OCI-LY3 (cell line): ENCODE data around the gene TMEM132C.

ENCODE experiments used
- H2AFZ ChIP-seq: fragments of 200-600, 300-600 bp; shearing (Covaris generic); 2 replicates; pipeline ENCODE4 v1.6.0; 2014; ENCODE audit warnings: antibody characterized with exemption, low read depth, low read length
- H3K27ac ChIP-seq: fragments of 200-600, 300-600 bp; sonication (generic); 2 replicates; pipeline ENCODE4 v1.5.1; 2014; ENCODE audit warnings: mild to moderate bottlenecking, low read length, moderate library complexity, mixed read lengths
- H3K27me3 ChIP-seq: fragments of 200-600, 300-600 bp; sonication (generic); 2 replicates; pipeline ENCODE4 v1.6.1; 2014; ENCODE audit warnings: low read depth, low read length, mixed read lengths
- H3K36me3 ChIP-seq: fragments of 200-600, 300-600 bp; sonication (generic); replicated peaks from 2 replicates; pipeline ENCODE3; 2014; ENCODE audit warnings: low read depth, low read length, mixed read lengths
- H3K4me1 ChIP-seq: fragments of 300-600, 200-600 bp; sonication (generic); 2 replicates; pipeline ENCODE4 v1.6.1; 2014; ENCODE audit warnings: low read length, mixed read lengths
- H3K4me2 ChIP-seq: fragments of 200-600, 300-600 bp; sonication (generic); 2 replicates; pipeline ENCODE4 v1.6.1; 2014; ENCODE audit warnings: low read length, mixed read lengths
- H3K4me3 ChIP-seq: fragments of 300-600, 200-600 bp; sonication (generic); 2 replicates; pipeline ENCODE4 v1.5.1; 2014; ENCODE audit warnings: antibody characterized with exemption, mild to moderate bottlenecking, low read length, moderate library complexity
- H3K79me2 ChIP-seq: fragments of 300-600, 200-600 bp; shearing (Covaris generic); 2 replicates; pipeline ENCODE4 v1.6.1; 2014; ENCODE audit warnings: mild to moderate bottlenecking, low read length, mixed read lengths
- H3K9ac ChIP-seq: fragments of 300-600, 200-600 bp; shearing (Covaris generic); 2 replicates; pipeline ENCODE4 v1.6.0; 2014; ENCODE audit warnings: mild to moderate bottlenecking, low read length, moderate library complexity
- H3K9me3 ChIP-seq: fragments of 200-600, 300-600 bp; shearing (Covaris generic); 2 replicates; pipeline ENCODE4 v1.6.1; 2014; ENCODE audit warnings: low read length, mixed read lengths; ENCODE audit not compliant: insufficient read depth
- H4K20me1 ChIP-seq: fragments of 200-600, 300-600 bp; sonication (generic); 2 replicates; pipeline ENCODE4 v1.6.1; 2016; ENCODE audit warnings: low read length, mixed read lengths; ENCODE audit not compliant: insufficient read depth
- EZH2phosphoT487 ChIP-seq: fragments of 200-600 bp; shearing (Covaris generic); IDR thresholded peaks from 2 replicates; pipeline ENCODE4 v1.6.1; 2018; ENCODE audit warnings: antibody characterized with exemption, mixed run types, low read depth
- TF ChIP-seq, protein P1 (sequence below): fragments of 200-600, 300-600 bp; sonication (generic); IDR thresholded peaks from 2 replicates; pipeline ENCODE4 v1.5.1; 2014; ENCODE audit warnings: antibody characterized with exemption, low read length, low read depth

TMEM132C gene

DNA sequence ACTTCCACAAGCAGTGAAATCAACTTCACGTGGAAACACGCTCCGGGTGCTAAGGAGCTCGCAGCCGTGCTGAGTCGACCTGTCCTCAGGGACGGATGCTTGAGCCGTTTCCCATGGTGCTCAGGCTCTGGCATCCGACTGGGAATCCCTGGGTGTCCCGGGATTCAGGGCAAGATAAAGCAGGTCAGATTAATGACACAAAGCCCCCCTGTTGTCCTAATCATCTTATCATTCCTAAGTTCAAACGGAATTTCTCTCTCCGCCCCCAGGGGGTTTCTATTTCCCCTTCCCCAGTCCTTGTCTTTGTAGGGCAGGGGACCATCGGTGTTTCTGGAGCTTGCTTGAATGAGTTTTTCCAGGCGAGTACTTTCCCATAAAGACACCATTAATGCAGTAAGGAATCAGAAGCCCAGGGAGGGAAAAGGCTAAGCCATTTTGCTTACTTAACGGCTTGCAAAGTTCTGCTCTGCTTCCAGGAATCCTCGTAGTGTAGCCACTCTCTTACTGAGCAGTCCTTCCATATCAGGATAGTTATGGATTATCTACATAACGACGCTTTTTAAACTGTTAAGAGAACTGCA lies 116.5 kb downstream of the TMEM132C start:
- H4K20me1 ChIP-seq, result no peaks in the 10 kb centered on the region
- no peak overlapping the region for H3K9ac ChIP-seq
- no peak overlapping the region for H3K4me3 ChIP-seq
- H3K9me3 ChIP-seq, result no peaks in the 10 kb centered on the region
- no peaks in the 10 kb centered on the region for H3K4me1 ChIP-seq
- no peak overlapping the region for H3K27ac ChIP-seq
- no peak overlapping the region for H2AFZ ChIP-seq
- no peaks in the 10 kb centered on the region for H3K36me3 ChIP-seq
- no peaks in the 10 kb centered on the region for H3K79me2 ChIP-seq
- peaks cover 4% of the 10 kb centered on the region; the same call in 1 of the 2 replicates for H3K27me3 ChIP-seq
- no peak for TF ChIP-seq EZH2phosphoT487
- TF ChIP-seq, protein P1, sequence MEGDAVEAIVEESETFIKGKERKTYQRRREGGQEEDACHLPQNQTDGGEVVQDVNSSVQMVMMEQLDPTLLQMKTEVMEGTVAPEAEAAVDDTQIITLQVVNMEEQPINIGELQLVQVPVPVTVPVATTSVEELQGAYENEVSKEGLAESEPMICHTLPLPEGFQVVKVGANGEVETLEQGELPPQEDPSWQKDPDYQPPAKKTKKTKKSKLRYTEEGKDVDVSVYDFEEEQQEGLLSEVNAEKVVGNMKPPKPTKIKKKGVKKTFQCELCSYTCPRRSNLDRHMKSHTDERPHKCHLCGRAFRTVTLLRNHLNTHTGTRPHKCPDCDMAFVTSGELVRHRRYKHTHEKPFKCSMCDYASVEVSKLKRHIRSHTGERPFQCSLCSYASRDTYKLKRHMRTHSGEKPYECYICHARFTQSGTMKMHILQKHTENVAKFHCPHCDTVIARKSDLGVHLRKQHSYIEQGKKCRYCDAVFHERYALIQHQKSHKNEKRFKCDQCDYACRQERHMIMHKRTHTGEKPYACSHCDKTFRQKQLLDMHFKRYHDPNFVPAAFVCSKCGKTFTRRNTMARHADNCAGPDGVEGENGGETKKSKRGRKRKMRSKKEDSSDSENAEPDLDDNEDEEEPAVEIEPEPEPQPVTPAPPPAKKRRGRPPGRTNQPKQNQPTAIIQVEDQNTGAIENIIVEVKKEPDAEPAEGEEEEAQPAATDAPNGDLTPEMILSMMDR, result no peak
- H3K4me2 ChIP-seq, result no peak overlapping the region

DNA sequence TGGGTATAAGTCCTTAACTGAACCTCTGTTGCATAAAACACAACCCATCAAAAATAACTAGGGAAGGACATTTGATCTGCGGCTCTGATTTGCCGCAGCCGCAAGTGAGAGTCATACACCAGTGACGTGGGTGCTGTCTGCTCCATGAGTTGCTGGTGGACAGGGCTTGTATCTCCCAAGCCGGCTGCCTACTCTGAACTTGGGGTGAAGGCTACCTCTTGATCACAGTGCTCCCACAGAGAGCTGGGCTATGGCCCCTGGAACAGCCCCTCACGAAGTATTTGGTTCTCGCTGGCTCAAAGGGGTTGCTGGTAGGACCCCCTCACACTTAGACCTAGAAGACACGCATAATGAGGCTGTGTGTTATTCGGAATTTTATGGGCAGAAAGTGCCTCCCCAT lies 118.8 kb downstream of the TMEM132C start:
- peaks cover 3% of the 10 kb centered on the region for H3K27me3 ChIP-seq
- no peaks in the 10 kb centered on the region for H3K4me1 ChIP-seq
- no peak overlapping the region for H3K4me2 ChIP-seq
- no peaks in the 10 kb centered on the region for H4K20me1 ChIP-seq
- H2AFZ ChIP-seq, result no peak overlapping the region
- H3K36me3 ChIP-seq, result no peaks in the 10 kb centered on the region
- H3K79me2 ChIP-seq, result no peaks in the 10 kb centered on the region
- no peak overlapping the region for H3K27ac ChIP-seq
- H3K9me3 ChIP-seq, result no peaks in the 10 kb centered on the region
- no peak for TF ChIP-seq EZH2phosphoT487
- H3K4me3 ChIP-seq, result no peak overlapping the region
- H3K9ac ChIP-seq, result no peak overlapping the region

DNA sequence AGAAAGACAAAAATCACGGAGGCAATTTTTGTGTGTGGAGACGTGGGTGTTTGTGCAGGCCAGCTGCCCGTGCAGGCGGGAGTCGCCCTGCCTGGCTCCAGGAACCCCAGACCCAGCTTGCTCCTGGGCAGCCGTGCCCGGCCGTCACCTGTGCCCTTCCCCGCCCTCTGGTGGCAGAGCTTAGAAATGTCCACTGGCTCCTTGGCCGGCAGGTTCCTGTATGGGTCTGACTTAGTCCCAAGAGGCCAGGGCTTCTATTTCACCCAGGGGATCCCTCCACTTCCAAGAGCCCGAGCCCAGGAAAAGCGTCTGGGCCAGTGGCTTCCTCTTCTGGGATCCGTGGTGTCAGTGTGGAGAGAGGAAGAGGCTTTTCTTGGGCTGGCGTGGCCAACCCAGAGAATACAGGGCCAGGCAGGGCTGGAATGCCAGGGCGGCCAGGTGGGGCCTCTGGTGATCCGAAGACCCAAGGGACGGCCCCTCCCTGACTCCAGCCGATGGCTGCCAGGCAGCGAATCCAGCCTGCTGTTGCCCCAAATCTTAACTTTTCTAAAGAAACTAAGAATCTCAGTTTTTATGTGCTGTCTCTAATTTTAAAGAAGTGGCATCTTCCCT lies 120.9 kb downstream of the TMEM132C start:
- TF ChIP-seq, protein P1, result peak; percentile 69
- TF ChIP-seq EZH2phosphoT487, result no peak
- Histone ChIP-seq H3K27ac (no peak overlapping the region), H2AFZ (no peak overlapping the region), H3K4me1 (no peaks in the 10 kb centered on the region), H3K9ac (no peak overlapping the region), H3K36me3 (no peaks in the 10 kb centered on the region), H3K4me3 (no peak overlapping the region), H4K20me1 (no peaks in the 10 kb centered on the region), H3K27me3 (peaks cover 7% of the 10 kb centered on the region), H3K79me2 (no peaks in the 10 kb centered on the region), H3K4me2 (no peak overlapping the region), H3K9me3 (no peaks in the 10 kb centered on the region)

DNA sequence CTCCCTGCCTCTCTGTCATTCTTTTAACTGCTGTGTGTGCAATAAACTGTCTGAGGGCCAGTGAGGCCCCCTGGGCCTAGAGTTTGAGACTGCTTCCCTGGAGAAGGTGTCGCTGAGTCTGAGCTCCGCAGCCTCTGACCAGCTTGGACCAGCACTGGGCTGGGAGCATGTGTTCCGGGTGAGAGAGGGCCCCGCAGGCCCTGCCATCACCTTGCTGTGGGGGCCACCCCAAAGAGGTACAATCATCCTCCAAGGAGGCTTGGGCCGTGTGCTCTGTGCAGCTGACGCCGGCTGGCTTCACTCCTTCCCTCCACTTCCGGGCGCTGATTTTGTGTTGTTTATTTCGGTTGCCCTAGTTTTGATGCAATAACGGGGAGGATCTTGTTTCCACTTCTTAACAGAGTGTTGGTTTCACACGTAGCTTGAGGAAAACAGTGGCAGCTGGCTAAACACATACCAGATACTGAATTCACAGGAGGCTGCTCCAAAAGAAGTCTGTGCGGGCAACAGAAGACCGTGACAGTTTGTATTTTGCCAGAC lies 121.6 kb downstream of the TMEM132C start:
- no peaks in the 10 kb centered on the region for H3K9me3 ChIP-seq
- H3K4me1 ChIP-seq, result no peaks in the 10 kb centered on the region
- H3K4me3 ChIP-seq, result no peak overlapping the region
- H3K9ac ChIP-seq, result no peak overlapping the region
- H3K36me3 ChIP-seq, result no peaks in the 10 kb centered on the region
- H3K79me2 ChIP-seq, result no peaks in the 10 kb centered on the region
- H4K20me1 ChIP-seq, result no peaks in the 10 kb centered on the region
- TF ChIP-seq, protein P1, result no peak
- TF ChIP-seq EZH2phosphoT487, result no peak
- H3K27ac ChIP-seq, result no peak overlapping the region
- no peak overlapping the region for H2AFZ ChIP-seq
- H3K27me3 ChIP-seq, result peaks cover 7% of the 10 kb centered on the region; the same call in 1 of the 2 replicates
- H3K4me2 ChIP-seq, result no peak overlapping the region
